NCI-H2196 treated with DMSO at 0.1 percent for 48 hours (cell line): Measurements from ENCODE around the gene ATP8B4.

Source experiments
- DNase-seq: peaks from one replicate; lab custom pipeline; 2025; ENCODE audit not compliant: unreplicated experiment; lab: John Stamatoyannopoulos, UW

Gene ATP8B4

DNA sequence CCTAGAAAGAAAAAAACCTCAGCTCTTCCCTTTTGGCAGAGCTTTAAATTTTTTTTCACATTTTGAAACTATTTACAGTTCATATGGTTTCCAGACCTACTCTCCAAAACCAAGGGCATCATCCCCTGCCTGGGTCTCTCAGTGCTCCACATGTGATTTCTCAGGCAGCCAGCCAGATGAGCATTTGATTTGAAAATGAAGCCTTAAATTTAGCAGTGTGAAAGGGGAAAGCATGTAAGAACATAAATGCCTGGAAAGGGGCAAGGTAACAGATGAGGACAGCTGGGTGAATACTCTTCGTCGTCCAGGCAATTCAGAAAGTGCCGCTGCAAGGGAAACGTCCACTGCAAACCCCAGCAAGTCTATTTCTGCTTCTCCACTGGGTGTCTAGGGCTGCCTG lies 94.8 kb downstream of the ATP8B4 start:
- no peak for DNase-seq

DNA sequence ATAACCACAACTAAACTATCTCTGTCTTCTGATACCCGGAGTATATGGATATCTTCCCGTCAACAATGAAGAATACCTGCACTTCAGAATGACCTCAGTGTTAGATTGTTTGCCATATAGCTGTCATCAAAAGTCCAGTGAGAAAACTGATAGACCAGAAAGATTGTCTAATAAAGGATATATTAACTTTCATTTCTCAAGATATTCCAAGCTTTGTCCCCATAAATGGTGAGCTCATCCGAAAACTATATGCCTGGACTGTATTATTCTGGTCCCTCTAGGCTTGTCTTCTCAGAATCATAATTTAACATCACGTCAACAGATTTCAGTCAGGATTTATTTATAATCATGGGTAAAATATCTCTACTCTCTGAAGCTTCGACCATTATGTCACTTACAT lies 100.5 kb downstream of the ATP8B4 start:
- DNase-seq, result no peak

DNA sequence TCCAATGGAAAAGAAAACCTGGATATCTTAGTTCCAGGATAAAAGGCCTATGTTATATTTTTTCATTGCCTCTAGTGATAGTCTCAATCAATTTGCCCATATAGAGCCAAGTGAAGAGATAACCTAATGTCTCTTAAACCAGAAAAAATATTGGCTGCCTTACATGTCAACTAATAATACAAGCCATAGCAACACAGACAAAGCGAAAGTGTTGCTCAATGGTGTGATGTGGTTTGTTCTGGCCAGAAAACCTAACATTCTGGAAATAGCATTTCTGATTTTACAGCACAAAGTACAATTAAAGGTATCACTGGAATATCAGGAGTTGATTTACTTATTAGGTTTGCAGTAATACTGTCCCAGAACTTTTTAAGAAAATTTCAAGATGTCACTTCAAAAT lies 101.5 kb downstream of the ATP8B4 start:
- DNase-seq, result no peak

DNA sequence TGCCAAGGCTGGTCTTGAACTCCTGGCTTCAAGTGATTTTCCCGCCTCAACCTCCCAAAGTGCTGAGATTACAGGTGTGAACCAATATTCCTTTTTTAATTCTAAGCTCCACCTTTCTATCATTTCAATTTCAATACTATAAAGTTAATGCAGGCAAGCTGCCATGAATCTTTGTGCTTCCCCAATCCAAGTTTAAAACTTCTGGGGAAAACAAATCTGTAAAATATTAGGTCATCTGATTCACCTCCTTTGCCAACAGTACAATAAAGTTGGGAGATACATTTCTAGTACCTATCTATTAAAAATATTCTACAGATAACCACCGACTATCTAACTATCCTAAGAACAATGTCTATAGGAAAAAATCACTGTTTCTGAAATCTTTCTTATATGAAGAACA lies 102.1 kb downstream of the ATP8B4 start:
- no peak for DNase-seq

DNA sequence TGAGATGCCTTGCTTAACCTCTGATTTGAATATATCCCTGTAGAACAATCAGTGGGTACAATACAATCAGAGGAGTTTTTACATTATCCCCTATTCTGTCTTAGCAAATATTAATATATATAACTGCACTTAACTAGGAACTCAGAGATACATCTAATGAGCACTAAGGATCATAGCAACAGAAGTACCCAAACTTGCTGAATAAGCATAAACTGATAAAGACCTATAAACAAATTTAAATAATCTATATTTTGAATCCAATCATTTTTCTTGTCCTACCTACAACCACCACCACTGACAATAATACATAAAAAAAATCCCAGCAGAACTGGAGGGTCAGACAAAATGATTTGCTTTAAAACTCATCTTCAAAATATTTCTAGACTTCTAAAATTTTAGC lies 106.2 kb downstream of the ATP8B4 start:
- DNase-seq, result no peak

DNA sequence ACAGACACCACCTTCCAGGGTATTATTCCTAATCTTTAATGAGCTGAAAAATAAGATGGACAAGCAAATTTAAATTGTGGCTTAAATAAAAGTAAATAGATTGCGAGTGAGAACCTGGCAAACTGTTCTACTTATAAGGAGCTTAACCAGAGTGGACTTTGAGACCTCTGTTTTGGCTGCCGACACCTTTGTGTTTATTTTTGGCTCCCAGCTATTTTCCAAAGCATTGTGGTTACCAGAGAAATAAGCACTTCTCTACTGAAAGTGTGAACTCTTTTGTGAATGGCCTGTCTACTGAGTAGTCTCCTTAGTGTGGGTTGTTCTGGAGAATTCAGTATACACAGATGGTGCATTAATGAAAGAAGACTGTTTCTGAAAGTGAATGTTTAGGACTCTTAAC lies 109.4 kb downstream of the ATP8B4 start:
- no peak for DNase-seq

DNA sequence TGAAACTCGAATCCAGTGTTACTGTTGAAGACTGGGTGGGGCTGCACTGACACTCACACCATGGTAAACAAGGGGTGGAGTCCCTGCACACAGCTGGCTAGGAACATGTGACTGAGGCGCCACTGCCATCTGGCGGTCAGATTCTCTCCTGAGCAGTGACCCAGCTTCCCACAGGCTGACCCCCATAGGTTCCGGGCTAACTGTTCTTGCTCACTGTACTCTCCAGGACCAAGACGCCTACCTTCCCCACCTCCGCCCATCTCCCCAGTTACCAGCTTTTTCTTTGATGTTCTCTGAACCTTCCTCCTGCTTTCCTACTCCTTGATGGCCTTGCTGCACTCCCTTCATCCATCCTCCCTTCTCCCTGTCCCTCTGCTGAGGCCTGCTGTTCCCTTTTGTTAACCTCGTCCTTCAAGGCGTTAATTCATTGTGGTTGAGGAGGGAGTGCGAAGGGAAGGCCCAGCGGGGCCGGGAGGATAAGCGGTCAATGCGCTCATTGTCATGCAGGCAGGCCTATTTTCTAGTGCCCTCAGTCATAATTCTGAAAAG lies 115.2 kb downstream of the ATP8B4 start:
- DNase-seq, result peak; percentile 6

DNA sequence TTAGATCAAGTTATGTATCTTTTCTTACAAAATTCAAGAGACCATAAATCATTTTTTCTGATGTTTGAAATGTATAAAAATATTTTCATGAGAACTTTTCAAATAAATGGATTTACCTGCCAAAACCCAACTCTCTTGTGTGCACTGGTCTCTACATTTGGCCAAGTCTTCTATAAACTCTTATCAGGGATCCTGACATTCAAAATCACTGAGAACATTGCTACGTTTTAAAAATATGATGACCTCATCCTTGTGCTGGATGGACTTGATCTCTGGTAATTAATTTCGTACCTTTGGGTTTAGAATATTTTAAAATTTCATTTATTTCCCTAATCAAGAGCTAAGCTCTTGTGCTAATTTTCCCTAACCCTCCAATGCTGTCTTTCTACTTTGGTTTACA lies 127.4 kb downstream of the ATP8B4 start:
- DNase-seq, result no peak

DNA sequence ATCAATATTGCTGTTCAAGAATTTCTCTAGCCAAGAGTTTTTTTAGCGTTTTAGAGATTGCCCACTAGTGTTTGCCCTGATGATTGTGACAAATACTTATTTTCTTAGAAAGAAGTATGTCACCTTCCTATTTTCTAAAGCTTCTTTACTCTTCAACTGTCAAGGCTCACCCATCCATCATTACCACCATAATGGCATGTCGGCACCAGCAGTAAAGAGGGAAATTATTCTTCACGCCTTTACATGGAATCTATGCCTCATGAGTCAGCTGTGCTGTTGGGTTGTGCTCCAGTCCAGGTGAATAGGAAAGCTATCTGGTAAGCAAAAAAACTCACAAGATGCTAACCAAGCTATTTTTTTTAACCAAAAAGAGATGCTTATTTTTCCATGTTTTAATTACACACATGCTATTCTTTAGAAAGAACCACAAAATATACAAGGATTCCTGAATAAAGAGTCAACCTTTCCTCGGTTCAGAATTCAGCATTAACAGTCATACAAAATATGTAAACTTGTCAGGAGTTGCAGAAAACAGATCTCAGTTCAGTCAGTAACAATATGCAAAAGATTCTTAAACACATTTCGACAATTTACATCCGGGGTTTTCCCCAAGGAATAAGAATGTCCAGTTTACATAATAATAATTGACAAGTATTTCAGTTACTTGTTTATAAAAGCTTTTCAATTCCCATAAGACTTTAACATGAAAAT lies 128.0 kb downstream of the ATP8B4 start:
- no peak for DNase-seq

DNA sequence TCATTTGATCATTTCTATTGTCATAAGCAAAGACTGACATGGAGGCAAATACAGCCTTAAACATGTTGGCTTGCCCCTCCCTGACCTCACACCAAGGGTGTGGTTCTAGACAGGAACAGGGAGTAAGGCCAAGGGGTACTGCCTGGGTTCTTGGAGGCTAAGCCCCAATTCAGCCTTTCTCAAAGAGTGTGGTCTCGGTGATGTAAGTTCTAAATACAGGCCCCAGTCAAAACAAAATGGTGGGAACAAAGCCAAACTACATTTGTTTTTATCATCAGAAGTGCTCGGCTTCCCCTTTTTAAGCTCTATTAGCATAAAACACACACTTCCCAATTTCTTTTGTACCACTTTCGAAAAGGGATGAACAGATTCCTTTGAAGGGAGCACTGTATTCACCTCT lies 129.5 kb downstream of the ATP8B4 start:
- DNase-seq, result no peak

DNA sequence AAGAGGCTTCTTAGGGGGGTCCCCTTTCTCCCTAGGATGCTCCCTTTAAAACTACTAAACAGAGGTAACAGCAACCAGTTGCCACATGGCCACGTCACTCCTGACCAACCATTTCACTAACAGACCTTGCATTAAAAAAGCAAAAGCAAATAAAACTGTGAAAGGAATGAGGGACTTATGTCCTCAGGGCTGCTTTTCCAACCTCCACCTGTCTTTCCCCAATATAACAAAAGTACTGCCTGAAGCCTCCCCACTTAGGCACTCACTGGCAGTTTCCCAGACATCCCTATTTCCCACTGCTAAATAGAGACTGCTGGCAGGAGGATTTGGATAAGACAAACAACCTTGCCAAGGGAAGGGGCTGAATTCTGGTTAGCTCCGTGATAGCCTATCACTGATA lies 130.3 kb downstream of the ATP8B4 start:
- no peak for DNase-seq

DNA sequence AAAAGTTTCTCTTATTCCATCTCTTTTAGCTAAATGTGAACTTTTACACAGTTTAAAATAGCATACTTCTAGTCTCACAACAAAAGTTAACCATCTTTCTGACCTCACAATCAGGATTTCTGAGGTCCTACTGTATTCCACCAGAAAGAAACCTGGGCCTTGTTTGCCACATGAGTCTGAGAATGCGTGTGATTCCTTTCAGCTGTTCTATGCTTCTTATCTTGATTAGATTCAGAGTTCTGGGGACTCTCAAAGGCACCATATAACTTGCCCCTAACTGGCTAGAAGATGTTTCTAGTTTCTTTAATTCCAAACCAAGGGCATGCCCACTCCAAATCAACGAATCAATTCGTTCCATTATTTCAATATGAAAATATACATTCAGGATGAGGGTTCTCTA lies 131.1 kb downstream of the ATP8B4 start:
- DNase-seq, result no peak

DNA sequence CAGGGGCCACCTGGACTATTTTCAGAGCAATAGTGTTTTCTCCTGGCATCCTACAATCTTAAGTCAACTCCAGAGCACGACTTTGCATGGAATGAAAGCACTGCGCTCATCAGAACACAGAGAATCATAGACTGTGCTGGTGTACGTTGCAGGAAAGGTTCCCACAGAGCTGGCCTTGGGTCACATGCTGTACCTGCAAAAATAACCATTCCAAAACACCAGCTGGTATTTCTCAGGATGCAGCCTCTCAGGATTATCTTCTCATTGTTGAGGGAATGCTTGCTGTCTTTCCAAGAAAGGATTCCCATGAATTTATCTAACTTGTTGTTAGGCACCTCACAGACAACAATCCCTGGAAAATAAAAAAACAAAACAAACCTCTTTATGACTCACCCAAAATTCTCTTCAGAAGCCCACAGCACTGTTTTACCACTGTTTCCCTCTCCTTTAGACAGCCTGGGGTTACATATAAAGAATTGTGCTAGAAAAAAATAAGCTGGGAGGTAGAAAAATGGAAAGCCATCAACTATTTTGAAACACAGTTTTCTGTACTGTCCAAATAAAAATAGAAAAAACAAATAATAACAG lies 131.7 kb downstream of the ATP8B4 start:
- no peak for DNase-seq

DNA sequence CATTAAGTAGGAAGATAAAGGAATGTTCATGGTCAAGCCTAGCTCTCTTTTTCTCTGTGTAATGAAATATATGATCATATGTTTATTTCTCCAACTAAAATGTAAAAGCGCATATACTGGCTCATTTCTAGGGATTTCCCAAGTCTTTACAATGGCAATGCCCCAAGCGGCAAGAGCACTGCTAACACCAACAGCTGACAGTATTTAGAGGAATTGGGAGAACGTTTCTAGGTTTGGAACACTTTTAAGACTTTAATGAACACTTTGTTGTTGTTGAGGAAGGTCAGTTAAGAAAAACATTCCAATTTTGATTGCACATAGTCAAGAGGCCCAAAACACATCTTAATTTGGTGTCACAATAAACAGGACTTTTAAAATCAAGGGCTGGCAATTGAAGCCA lies 132.7 kb downstream of the ATP8B4 start:
- DNase-seq, result no peak

DNA sequence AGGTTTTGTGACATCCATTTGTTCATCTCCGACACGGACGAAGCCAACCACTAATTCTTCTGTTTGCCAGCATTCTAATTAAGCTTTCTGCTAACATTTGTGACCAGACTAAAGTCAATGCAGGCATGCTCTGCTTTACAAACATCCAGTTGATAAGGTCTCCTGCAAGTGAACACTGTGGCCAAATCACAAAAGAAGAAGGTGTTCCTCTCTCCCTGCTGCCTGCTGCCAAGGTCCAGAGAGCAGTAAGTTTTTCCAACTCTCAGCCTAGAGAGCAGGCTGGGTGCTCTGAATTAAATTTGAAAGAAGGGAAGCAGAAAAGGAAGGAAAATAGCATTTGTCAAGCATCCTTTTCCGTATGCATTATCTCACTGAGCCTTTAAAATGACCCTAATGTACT lies 133.6 kb downstream of the ATP8B4 start:
- DNase-seq, result no peak

DNA sequence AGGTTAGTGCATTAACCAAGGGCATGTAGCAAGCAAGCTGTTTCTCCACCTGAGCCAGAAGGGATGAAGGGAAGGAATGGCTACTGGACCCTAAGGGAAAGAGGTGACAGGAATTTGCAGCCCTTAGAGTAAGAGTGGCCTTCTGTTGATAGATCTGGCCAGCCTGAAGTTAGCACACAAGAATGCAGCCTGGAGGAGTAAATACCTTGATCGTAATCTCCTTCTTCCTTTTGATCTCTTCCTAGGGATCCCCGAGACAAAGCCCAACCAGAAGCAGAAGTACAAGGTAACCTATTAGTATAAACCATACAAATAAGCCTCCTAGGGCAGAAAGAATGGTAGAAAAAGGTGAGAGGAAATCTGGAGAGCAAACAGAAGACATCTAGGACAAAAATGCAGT lies 134.6 kb downstream of the ATP8B4 start:
- DNase-seq, result no peak

DNA sequence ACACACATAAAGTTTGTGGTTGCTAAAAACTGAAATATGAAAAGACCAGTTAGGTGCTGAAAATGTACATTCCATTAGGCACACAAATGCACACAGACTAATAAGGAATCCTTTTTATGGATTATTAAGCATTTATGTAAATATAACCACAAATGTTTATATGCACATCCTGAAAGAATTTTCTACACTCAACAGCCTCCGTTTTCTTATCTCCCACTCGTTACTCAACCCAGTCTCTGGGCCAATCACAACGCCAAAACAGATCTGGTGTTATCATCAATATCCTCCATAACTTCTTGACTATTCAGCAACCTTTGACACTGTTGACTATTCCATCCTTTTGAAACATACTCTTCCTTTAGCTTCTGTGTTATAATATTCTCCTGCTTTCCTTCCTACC lies 136.4 kb downstream of the ATP8B4 start:
- DNase-seq, result no peak

DNA sequence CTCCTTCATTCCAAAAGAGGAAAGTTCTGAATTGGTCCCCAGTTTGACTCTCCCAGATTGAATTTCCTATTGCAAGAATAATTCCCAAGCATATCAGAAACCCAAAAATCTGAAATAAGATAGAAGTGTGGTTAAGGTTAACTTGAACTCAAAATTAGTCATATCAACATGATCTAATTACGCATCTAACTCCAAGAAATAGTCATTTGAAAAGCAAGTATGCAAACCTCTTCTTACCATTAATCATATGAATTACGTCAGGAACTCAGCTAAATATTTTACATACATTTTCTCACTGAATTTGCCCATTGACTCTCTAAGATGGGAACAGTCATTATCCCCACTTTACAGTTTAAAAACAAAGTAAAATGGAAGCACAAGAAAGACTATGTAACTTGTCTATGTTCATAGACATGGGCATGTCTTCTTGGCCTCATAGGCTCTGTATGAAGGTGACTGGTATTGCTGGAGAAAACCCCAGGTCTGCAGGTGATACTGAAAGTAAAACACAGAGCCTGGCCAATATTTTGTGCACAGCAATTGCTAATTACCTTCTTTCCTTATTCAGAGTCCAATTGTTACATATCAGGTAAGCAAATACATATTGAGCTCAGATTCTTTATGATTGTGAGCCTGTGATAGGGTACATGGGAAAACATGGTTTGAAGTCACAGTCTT lies 139.2 kb downstream of the ATP8B4 start:
- no peak for DNase-seq

DNA sequence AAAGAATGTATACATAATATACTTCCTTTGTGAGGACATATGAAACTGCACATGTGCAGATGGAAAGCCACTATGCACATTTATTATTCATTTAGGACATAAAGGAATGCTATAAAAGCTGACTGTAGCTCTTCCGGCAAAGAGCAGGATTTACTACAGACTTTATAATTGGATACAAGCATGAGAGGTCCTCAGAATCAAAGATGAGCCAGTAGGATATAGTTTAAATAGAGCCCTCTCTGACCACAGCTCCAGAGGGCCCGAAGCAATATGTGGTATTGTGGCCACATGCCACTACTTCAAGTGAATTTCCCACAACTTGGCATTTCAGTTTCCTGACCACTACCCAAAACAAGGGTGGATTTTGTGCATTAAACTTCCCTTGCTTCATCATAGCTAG lies 140.9 kb downstream of the ATP8B4 start:
- DNase-seq, result no peak

DNA sequence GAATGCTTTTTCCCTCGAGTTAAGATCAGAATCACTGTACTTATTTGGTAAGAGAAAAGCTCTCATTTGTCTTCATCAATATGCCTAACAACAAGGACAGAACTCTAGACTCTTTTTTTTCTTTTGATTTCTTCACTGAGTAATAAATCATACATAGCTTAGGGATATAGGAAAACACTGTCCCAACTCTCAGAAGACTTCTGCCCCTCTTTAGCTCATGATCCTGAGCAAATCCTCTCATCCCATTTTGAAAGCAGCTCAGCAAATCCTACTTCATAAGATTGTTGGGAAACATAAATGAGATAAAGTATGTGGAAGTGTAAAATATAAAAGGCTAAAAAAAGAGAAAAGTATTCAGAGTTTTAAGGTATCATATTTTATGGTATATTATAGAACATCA lies 141.7 kb downstream of the ATP8B4 start:
- no peak for DNase-seq

DNA sequence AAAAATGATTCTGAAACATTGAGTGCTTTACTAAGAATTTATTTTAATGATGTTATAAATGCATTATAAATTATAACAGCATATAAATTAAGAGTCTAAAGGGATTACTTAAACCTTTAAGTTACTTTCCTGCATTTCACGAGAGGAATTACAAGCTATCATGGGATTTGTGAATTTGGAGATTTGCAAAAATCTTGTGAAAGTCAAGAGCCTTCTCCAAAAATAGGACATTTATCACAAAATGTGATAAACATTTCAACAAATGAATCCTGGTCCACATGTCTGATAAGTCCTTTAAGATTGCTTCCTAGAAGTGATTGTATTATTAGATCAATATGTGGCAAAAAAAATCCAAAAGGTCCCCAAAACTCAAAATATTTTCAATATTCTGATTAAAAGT lies 154.5 kb downstream of the ATP8B4 start:
- no peak for DNase-seq

DNA sequence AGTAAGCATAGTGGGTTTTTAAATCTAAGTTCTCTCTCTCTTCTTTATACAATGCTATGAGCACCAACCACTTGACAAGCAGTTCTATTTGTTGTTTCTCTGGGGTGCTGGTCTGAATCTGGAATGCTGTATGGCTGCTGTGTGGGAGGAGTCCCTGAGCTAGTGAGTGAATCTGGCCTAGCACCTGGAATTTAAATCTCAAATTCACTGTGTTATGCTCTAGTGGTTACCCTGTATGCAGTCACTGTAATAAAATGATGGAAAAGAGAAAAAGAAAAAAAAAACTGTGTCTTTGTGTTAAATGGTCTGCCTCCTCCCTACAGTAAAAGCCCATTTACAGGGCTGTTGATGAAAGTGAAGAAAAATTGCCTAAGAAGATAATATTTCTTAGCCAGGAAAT lies 155.0 kb downstream of the ATP8B4 start:
- DNase-seq, result no peak
